ENCODE data around the gene LAMC2.

GRCh38 chr1:183178545-183178944, 7.5 kb upstream of the LAMC2 start:
- TF ChIP-seq BACH2 (CRISPR knock-in tag; IDR thresholded peaks at IDR 0.05; ENCODE audit: borderline replicate concordance) (no peak), SNAI2 (CRISPR knock-in tag; IDR thresholded peaks at IDR 0.05) (no peak), PATZ1 (CRISPR knock-in tag; IDR thresholded peaks at IDR 0.05; ENCODE audit: borderline replicate concordance) (no peak), GLIS3 (CRISPR knock-in tag; IDR thresholded peaks at IDR 0.05) (no peak), CSDC2 (CRISPR knock-in tag; IDR thresholded peaks at IDR 0.05) (no peak), ZNF70 (CRISPR knock-in tag; IDR thresholded peaks at IDR 0.05) (no peak), OSR1 (CRISPR knock-in tag; IDR thresholded peaks at IDR 0.05) (no peak), ZC3H10 (CRISPR knock-in tag; IDR thresholded peaks at IDR 0.05) (no peak), CSRNP3 (CRISPR knock-in tag; IDR thresholded peaks at IDR 0.05) (no peak)
